ENCODE measurements around the gene CEP170.
"Not testable (repeated sequence)": the region's sequence is repeated elsewhere in the genome, so short reads cannot be mapped to it uniquely, and the experiment has no call there.

Gene CEP170

GRCh38 chr1:243216741-243217140, 38.3 kb downstream of the CEP170 start:
- TF ChIP-seq CTCF (IDR thresholded peaks at IDR 0.05) (no peak), ZFX (IDR thresholded peaks at IDR 0.05; ENCODE audit: borderline replicate concordance) (no peak)
- no peak overlapping the region for H3K27ac ChIP-seq

DNA sequence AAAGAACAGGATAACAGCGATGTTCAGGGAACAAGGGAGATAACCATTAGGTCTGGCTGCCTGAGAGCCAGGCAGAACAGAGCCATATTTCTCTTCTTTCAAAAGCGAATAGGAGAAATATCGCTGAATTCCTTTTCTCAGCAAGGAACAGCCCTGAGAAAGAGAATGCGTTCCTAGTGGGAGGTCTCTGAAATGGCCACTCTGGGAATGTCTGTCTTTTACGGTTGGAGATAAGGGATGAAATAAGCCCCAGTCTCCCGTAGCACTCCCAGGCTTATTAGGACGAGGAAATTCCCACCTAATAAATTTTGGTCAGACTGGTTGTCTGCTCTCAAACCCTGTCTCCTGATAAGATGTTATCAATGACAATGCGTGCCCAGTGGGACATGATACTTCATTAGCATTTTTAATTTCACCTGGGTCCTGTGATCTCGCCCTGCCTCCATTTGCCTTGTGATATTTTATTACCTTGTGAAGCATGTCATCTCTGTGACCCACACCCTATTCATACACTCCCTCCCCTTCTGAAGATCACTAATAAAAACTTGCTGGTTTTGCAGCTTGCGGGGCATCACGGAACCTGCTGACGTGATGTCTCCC, 39.7 kb downstream of the CEP170 start:
- H3K27ac ChIP-seq, result not testable (repeated sequence)

GRCh38 chr1:243213045-243213787, 41.9 kb downstream of the CEP170 start:
- no peak overlapping the region for H3K27ac ChIP-seq
- TF ChIP-seq ZFX (IDR thresholded peaks at IDR 0.05; ENCODE audit: borderline replicate concordance) (no peak), CTCF (IDR thresholded peaks at IDR 0.05) (no peak)

DNA sequence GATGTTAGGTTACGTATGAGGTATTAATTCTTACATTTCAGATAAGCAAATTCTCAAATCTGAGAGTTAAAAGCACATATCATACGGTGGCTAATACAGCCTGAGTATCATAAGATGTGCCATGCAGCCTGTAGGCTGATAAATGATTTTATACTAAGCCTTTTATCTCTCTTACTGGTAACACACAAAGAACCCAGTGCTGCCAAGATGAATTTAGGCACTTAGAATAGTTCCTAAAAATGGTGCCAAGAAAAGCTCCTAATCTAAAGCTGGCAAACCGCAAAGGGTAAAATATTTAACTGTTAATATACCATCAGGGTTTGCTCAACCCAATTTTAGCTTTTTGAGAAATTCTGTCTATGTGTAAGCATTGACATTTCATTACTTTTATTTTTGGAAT, 43.1 kb downstream of the CEP170 start:
- not testable (repeated sequence) for H3K27ac ChIP-seq

DNA sequence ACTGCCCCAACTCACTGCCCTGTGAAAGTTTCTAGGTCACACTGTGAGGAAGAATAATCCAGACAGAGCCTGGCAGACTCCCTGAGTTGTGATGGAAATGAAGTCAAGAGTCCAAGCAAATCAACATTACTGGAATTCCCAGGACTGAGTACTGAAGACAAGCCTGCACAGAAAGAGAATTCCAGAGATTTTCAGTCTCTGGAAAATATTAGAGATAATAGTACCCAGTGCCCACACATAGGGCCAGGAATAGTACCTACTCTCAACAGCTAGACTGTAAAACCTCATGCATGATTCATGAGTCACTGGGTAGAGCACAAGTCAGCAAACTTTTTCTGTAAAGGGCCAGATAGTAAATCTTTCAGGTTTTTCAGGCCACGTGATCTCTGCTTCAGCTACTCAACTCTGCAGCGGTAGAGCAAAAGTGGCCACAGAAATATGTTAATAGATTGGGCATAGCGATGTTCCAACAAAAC, 50.0 kb downstream of the CEP170 start:
- H3K27ac ChIP-seq, result not testable (repeated sequence)

DNA sequence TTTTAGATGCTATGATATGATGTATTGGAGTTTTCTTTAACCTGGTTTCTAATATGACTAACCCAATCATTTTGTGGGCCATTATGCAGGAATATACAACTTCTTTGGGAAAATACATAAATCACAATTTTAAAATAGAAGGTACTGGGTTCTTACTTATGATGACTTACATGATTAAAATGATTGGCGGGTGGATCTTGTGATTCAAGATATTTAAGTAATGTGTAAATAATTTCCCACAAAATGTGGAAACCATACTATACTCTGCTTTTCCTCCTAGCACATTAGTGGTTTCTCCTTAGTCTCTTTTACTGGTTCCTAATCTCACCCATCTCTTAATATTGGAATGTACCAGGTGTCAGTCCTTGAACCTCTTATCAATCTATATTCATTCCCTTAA, 50.7 kb downstream of the CEP170 start:
- H3K27ac ChIP-seq, result not testable (repeated sequence)

DNA sequence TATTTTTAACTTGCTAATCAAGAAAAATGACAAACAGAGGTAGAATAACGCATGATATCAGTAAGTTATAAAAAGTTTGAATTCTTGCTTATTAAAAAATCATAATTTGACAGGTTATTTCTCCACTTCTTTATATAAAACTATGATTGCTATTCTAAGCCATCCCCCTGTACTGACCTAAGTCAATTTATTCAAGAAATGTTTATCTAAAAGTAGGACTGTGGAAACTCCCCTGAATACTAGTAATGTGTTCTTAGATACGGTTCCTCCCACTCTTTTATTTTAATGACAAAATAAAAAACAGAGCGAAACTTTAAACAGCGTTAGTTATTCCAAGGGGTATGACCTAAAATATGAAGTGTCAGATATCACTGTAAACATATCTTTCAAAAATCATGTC, 51.9 kb downstream of the CEP170 start:
- H3K27ac ChIP-seq, result not testable (repeated sequence)

DNA sequence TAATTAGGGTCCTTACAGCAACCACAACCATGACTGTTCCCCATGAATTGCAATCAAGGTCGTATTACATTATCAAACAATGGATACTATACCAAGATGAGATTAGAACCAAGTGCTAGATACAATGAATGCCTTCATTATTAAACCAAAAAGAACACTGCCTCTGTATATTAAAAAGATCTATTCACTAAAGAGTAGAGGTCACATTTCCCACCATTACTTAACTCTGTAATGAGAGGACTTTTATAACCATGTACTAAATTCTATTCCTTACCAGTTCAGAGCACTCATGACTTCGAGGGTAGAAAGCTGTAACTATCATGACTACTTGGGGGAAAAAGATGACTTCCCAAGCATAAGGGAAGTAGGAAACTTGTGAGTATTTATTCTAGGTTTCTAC, 53.8 kb downstream of the CEP170 start:
- not testable (repeated sequence) for H3K27ac ChIP-seq

DNA sequence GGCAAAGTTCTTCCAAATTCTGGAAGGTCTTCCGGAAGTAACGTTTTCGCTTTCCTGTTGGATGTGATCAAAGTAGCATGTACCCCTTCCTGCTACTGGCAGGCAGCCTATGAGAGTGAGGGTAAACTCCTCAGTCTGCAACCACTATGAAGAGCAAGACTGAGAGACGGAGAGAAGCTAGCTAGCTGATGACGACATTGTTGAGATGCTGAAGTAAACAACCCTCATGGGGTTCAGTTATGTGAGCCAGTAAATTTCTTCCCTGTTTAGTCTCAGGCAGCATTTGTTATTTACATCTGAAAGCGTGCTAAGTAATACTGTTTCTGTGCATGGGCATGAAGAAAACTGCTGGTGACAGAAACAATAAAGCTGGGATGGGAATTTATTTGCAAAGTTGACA, 57.6 kb downstream of the CEP170 start:
- not testable (repeated sequence) for H3K27ac ChIP-seq

DNA sequence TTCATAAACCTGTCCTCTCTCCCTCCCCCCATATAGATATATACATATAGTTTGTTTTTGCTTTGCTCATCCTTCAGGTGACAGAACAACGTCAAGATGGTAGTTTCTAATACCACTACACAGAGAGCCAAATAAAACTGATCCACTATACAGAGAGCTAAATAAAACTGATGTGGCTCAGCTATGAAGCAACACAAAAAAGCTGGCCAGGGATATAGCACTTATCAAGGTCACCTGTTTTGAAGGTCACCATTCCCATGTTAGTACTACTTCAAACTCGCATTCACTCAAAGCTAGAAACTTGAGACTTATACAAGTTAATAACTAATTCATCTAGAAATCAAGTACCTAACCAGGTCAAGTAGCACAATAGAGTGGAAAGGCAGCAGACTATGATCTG, 61.8 kb downstream of the CEP170 start:
- H3K27ac ChIP-seq, result not testable (repeated sequence)

DNA sequence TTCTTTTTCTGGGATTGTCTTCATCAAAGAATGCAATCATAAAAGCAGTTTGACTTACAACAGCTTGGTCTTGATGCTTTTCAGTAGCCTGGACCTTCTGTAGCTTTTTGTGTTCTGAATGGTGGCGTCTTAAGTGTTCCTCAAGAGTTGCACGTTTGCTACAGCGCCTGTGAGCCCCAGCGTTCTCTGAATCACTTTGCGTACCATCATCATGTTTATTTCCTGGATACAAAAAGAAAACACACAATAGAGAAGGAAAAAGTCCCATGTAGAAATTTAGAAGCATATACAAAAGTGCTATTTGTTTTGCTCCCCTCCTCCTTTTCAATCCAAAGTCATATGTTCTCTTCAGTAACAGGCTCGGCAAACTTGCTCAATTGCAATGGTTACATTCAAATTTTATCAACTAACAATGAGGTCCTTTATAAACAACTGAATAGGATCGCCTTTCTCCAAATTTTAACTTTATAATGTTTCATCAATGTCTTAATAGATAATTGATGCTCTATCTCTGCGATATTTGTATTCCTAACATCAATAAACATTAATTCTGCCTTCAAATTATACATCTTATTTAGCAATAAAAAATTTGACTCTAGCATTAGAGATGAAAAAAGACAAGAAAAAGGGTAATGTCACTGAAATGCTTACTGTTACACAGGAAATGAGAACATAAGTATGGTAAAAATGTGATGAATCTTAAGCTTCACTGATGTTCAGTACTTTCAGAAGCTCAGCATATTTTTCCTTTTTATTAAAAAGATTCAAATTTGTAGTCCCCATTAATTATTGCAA, 68.7 kb downstream of the CEP170 start:
- not testable (repeated sequence) for H3K27ac ChIP-seq

GRCh38 chr1:243184787-243185186, 70.3 kb downstream of the CEP170 start:
- not testable (repeated sequence) for H3K27ac ChIP-seq

- not testable (repeated sequence) for H3K27ac ChIP-seq
Observed at GRCh38 chr1:243183661-243184060, 71.4 kb downstream of the CEP170 start.

DNA sequence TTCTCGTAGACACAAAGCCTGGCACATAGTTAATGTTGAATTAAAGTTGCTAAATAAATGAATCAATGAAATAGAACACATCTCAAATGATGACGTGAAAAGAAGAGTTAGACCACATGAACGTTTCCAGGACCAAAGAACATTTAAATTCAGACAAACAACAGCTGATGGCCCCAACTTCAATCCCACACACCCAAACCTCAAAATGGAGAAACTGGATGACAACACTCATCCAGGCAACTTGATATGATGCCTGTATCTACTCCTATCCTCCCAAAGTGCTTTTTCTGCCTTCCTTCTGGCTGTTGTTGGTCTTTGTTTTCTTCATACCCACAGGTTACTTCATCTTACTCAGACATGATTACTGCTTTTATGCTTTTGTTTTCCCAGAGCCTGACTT, 71.9 kb downstream of the CEP170 start:
- H3K27ac ChIP-seq, result not testable (repeated sequence)
